HG03439 (cell line): ENCODE results near the gene MARK1.

Experiments used
- ATAC-seq: cut with Tn5 transposase; IDR thresholded peaks from one replicate; pipeline ENCODE4 v1.9.1; 2021; ENCODE audit warnings: mild to moderate bottlenecking, moderate library complexity; ENCODE audit not compliant: unreplicated experiment

Gene MARK1

DNA sequence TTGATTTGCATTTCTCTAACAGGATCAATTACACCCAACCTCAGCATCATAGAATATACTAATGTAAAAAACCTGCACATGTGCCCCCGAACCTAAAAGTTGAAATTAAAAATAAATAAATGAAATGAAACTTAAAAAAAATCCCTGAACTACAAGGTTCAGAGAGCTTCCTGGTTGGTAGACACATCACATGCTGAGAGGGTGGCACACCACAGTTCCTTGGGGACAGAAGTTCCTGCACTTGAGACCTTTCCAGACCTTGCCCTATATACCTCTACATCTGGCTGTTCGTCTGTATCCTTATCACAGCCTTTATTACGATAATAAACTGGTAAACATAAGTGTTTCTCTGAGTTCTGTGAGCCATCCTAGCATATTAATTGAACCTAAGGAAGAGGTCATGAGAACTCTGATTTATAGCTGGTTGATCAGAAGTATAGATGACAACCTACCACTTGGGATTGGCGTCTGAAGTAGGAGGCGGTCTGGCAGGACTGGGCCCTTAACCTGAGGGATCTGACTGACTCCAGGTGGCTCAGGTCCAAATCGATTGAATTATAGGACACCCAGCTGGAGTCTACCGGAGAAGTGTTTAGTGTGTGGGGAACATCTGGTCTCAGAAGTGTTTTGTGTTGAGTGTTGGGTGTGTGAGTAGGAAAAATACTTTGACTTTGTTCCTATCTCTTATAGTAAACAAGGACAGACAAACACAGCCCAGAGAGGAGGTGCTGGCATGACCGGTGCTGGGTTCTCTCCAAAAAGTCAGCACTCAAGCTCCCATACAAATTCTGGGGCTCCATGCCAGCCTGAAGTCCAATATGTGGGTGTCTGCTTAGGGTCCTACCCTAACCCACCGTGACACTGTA lies 181.2 kb downstream of the MARK1 start:
- no peak for ATAC-seq

DNA sequence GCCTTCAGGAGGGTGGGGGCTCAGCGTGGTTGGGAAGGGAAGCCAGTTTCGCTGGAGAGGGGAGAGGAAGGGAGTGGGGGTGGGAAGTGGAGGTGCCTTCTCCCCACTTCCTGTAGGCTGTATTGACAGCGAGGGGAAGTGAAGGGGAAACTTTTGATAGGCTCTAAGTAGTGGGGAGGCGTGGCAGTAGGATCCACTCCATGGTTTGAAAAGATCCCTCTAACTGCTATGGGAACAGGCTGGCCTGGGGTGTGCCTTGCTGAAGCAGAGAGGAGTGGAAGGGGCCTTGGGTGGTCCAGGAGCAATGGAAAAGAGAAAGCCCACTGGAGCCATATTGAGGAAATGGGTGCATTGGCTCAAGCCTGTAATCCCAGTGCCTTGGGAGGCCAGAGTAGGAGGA lies 182.4 kb downstream of the MARK1 start:
- ATAC-seq, result no peak

DNA sequence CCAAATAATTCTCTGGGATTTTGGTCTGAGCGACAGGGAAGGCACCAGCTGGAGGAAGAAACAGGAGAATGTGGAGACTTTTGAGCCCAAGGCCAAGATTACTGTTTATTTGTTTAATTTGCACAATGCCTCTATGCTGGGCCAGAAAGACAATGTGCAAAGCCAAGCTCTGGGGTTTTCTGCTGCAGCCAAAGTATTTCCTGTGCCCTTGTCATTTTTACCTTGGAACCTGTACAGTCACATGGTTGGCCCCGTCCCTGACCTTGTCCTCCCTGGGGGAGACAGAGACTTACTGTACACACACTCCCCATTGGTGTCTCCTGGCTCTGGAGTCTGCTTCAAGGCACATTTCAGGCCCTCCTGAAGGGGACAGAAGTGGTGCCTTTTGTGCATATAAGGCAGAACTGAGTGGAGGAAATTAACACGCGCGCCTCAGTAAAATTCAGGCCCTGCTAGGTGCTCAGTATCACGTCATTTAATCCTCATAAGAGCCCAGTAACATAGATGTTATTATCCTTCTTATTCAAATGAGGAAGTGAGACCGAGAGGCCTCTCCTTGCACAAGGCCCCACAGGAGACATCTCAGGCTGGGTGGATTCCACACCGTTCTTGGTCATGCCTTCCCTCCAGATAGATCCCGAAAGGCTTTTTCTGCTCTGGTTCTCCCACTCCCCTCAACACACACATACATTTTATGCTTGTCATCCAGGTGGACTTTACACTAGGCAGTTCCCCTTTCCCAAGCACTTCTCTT lies 183.3 kb downstream of the MARK1 start:
- peak; percentile 70 for ATAC-seq
